GM12878 (cell line): ENCODE measurements around the gene ZFAND2B. TPM values are rescaled to one million over a fixed set of nuclear protein-coding genes. Genes with fewer than 3 reads are reported as not detected.

Source experiments
- ATAC-seq: fragments of 200-7000 bp; cut with Tn5 transposase; 3 replicates; pipeline ENCODE4 v1.9.1; 2020; ENCODE audit warnings: mild to moderate bottlenecking, moderate library complexity
- BruUV-seq: library from RNA; stranded (reverse); fragments of 400-500 nt; replicated peaks from 2 replicates; lab custom pipeline; 2021; lab: Mats Ljungman, UMichigan
- CTCF ChIA-PET: fragments of 300-600 bp; sonication (Branson Sonifier 250); formaldehyde crosslinking; extraction: SDS; loops from one replicate; lab custom pipeline; 2021; ENCODE audit warnings: inconsistent platforms; lab: Yijun Ruan, JAX
- POLR2A ChIA-PET: fragments of 350-600 bp; formaldehyde crosslinking; extraction: SDS; loops from one replicate; lab custom pipeline; 2021; ENCODE audit warnings: inconsistent platforms; lab: Charles Lee
- RAD21 ChIA-PET: fragments of 300-600 bp; sonication (Branson Sonifier 250); formaldehyde crosslinking; loops from one replicate; lab custom pipeline; 2023; ENCODE audit warnings: antibody characterized with exemption; ENCODE audit not compliant: unreplicated experiment; lab: Charles Lee
- SMC1A ChIA-PET: fragments of 300-600 bp; sonication (Branson Sonifier 250); formaldehyde crosslinking; loops from one replicate; lab custom pipeline; 2023; ENCODE audit not compliant: unreplicated experiment, uncharacterized antibody; lab: Charles Lee
- DNase-seq: peaks from one replicate; pipeline ENCODE4 v3.0.0-alpha.2; 2011; ENCODE audit warnings: low read depth, low spot score
- FAIRE-seq: peaks from 3 replicates; lab custom pipeline; 2011; peaks lifted over from hg19 to GRCh38; lab: Jason Lieb, UNC
- H2AFZ ChIP-seq: 2 replicates; pipeline ENCODE4 v1.6.0; 2011; ENCODE audit warnings: low read depth, low read length, control low read depth; ENCODE audit not compliant: control insufficient read depth
- H3K27ac ChIP-seq: 2 replicates; pipeline ENCODE4 v1.5.1; 2011; ENCODE audit warnings: control low read depth; ENCODE audit not compliant: control insufficient read depth, insufficient read depth
- H3K27me3 ChIP-seq, 2 experiments: replicated peaks in 1 of 2; 2 replicates each; pipeline versions ENCODE4 v1.6.0 to v1.6.1; 2011; ENCODE audit warnings: low read length in 1 of 2; ENCODE audit not compliant: control insufficient read depth in 2 of 2, insufficient read depth in 2 of 2
- H3K36me3 ChIP-seq, 2 experiments: 2 replicates each; pipeline ENCODE4 v1.5.1; 2011; ENCODE audit warnings: low read length in 1 of 2; ENCODE audit not compliant: control insufficient read depth in 2 of 2, insufficient read depth in 2 of 2
- H3K4me1 ChIP-seq: 2 replicates; pipeline ENCODE4 v1.6.1; 2011; ENCODE audit warnings: mild to moderate bottlenecking, low read length, moderate library complexity, mixed read lengths; ENCODE audit not compliant: control insufficient read depth, insufficient read depth
- H3K4me2 ChIP-seq: 2 replicates; pipeline ENCODE4 v1.6.0; 2011; ENCODE audit warnings: control low read depth; ENCODE audit not compliant: control insufficient read depth, insufficient read depth
- H3K4me3 ChIP-seq: fragments of 200-600 bp; sonication (generic); 2 replicates; pipeline ENCODE4 v1.5.1; 2016
- H3K79me2 ChIP-seq: 2 replicates; pipeline ENCODE4 v1.6.0; 2011; ENCODE audit warnings: low read length; ENCODE audit not compliant: control insufficient read depth, insufficient read depth
- H3K9ac ChIP-seq: 2 replicates; pipeline ENCODE4 v1.8.0; 2011; ENCODE audit warnings: low read length, control low read depth, mixed read lengths; ENCODE audit not compliant: control insufficient read depth, insufficient read depth
- H3K9me3 ChIP-seq: replicated peaks from 3 replicates; pipeline ENCODE4 v1.5.1; 2011; ENCODE audit warnings: mild to moderate bottlenecking, low read length; ENCODE audit not compliant: control insufficient read depth, insufficient read depth
- H4K20me1 ChIP-seq: 2 replicates; pipeline ENCODE4 v1.6.0; 2011; ENCODE audit not compliant: control insufficient read depth, insufficient read depth
- ASH2L ChIP-seq: fragments of 300-600, 200-600 bp; sonication (generic); IDR thresholded peaks from 2 replicates; pipeline ENCODE4 v1.6.1; 2017; ENCODE audit warnings: low read depth, mild to moderate bottlenecking, borderline replicate concordance
- E4F1 ChIP-seq: fragments of 450-650 bp; IDR thresholded peaks from 2 replicates; pipeline ENCODE4 v1.6.1; 2018; ENCODE audit warnings: borderline replicate concordance, mild to moderate bottlenecking; ENCODE audit not compliant: partially characterized antibody
- FOS ChIP-seq: IDR thresholded peaks from 3 replicates; pipeline ENCODE4 v1.6.1; 2011; ENCODE audit warnings: borderline replicate concordance; ENCODE audit not compliant: insufficient read length; ENCODE audit errors: extremely low read depth
- FOXM1 ChIP-seq: IDR thresholded peaks from 2 replicates; pipeline ENCODE4 v1.6.1; 2012; ENCODE audit warnings: low read depth, mild to moderate bottlenecking, inconsistent platforms, low read length, moderate library complexity
- GABPA ChIP-seq: IDR thresholded peaks from 2 replicates; pipeline ENCODE4 v1.6.1; 2014; ENCODE audit warnings: antibody characterized with exemption, low read depth, mild to moderate bottlenecking, inconsistent platforms
- IRF5 ChIP-seq: fragments of 450-650 bp; IDR thresholded peaks from 2 replicates; pipeline ENCODE4 v1.6.1; 2017; ENCODE audit warnings: borderline replicate concordance
- JUNB ChIP-seq: IDR thresholded peaks from 2 replicates; pipeline ENCODE4 v1.6.1; 2016; ENCODE audit warnings: antibody characterized with exemption, mild to moderate bottlenecking
- KDM1A ChIP-seq: fragments of 200-600 bp; sonication (generic); IDR thresholded peaks from 2 replicates; pipeline ENCODE4 v1.6.1; 2016; ENCODE audit warnings: borderline replicate concordance
- PAX8 ChIP-seq: fragments of 450-650 bp; IDR thresholded peaks from 2 replicates; pipeline ENCODE4 v1.6.1; 2017; ENCODE audit warnings: mild to moderate bottlenecking, moderate library complexity
- PBX3 ChIP-seq: IDR thresholded peaks from 2 replicates; pipeline ENCODE4 v1.6.1; 2011; ENCODE audit warnings: mild to moderate bottlenecking, low read depth, low read length, moderate library complexity; ENCODE audit not compliant: insufficient replicate concordance
- POLR2AphosphoS5 ChIP-seq: IDR thresholded peaks from 2 replicates; pipeline ENCODE4 v1.6.1; 2011; ENCODE audit warnings: mild to moderate bottlenecking, low read length, inconsistent platforms
- RBBP5 ChIP-seq: fragments of 200-600 bp; sonication (generic); conservative IDR thresholded peaks from 2 replicates; pipeline ENCODE4 v1.6.1; 2016
- RELB ChIP-seq: fragments of 450-650 bp; IDR thresholded peaks from 2 replicates; pipeline ENCODE4 v1.6.1; 2017; ENCODE audit warnings: low read depth, mild to moderate bottlenecking, moderate library complexity
- RFX5 ChIP-seq: IDR thresholded peaks from 2 replicates; pipeline ENCODE4 v1.6.1; 2011; ENCODE audit warnings: low read depth, low read length, improper control_type of control experiment
- SRF ChIP-seq, 2 experiments: IDR thresholded peaks; 2 replicates each; pipeline ENCODE4 v1.6.1; 2011; ENCODE audit warnings: low read depth in 2 of 2, low read length in 2 of 2, mild to moderate bottlenecking in 1 of 2, moderate library complexity in 1 of 2
- ZNF24 ChIP-seq: fragments of 450-650 bp; IDR thresholded peaks from 2 replicates; pipeline ENCODE4 v1.6.1; 2017; ENCODE audit warnings: antibody characterized with exemption, mild to moderate bottlenecking
- WGBS: methylation state at CpG from one replicate; pipeline ENCODE4 v1.1.6; 2016; ENCODE audit warnings: low lambda C conversion rate; ENCODE audit not compliant: insufficient replicate concordance, insufficient coverage; ENCODE audit errors: missing lambda C conversion rate; 5-methylcytosine and 5-hydroxymethylcytosine counted together
- in situ Hi-C: fragments of 300-500 bp; cut with MboI; formaldehyde crosslinking; loops from 9 replicates; pipeline ENCODE4 v1.14.3; 2018; ENCODE audit warnings: mixed read lengths
- intact Hi-C: fragments of 100-400 bp; cut with micrococcal nuclease; formaldehyde crosslinking; loops from one replicate; pipeline ENCODE4 v1.14.2; 2022; ENCODE audit not compliant: unreplicated experiment
- polyA plus RNA-seq, 11 experiments: library from polyadenylated mRNA; depleted of rRNA in 4 of 11; unstranded in 6 of 11; stranded (reverse) in 5 of 11; fragments of >200 nt; fragmentation: Nextera tagmentation in 4 of 11; fragmentation: Illumina TruSeq in 1 of 11; extraction: Ambion mirVana in 4 of 11; extraction: Trizol in 1 of 11; gene quantifications; 1 replicate in 1 of 11; 2 replicates in 10 of 11; pipeline versions ENCODE4 v1.2.1 to v1.2.3, GENCODE V29; 2011 to 2016; ENCODE audit warnings: inconsistent platforms in 2 of 11, missing spikeins in 2 of 11, low read depth in 1 of 11
- total RNA-seq, 4 experiments: library from RNA; depleted of rRNA in 3 of 4; stranded (reverse); fragments of >200 nt in 3 of 4; fragmentation: Illumina TruSeq in 1 of 4; extraction: Trizol in 1 of 4; gene quantifications; 2 replicates each; pipeline versions ENCODE4 v1.2.1 to v1.2.3, GENCODE V29; 2013 to 2021

ZFAND2B gene
- total and polyA plus RNA-seq, 10 of the 15 experiments (the other 5 are each of a cell fraction or from before 2014, with no cell fraction given), result 5.4 to 28.1 (median 22.4) TPM

GRCh38 chr2:219204425-219205164 lies 2.0 kb upstream of the ZFAND2B start:
- Histone ChIP-seq H2AFZ (no peak overlapping the region), H4K20me1 (no peaks in the 10 kb centered on the region), H3K9ac (no peak overlapping the region), H3K27ac (no peak overlapping the region), H3K36me3 (no peaks in the 10 kb centered on the region; a peak in 1 of 4 replicates), H3K9me3 (no peaks in the 10 kb centered on the region), H3K4me1 (peaks cover 8% of the 10 kb centered on the region), H3K27me3 (no peaks in the 10 kb centered on the region), H3K79me2 (no peaks in the 10 kb centered on the region; the same call in 1 of the 2 replicates)
- in situ Hi-C loops (loop anchor here (5.0 kb wide), 1 partner anchor 32 kb away; the partner anchor contains the start of gene SLC23A3), intact Hi-C loops (loop anchor here (5.0 kb wide), 1 partner anchor 73 kb away; the partner anchor contains the start of gene DNAJB2)
- FAIRE-seq (no peak), ATAC-seq (no peak), DNase-seq (no peak)
- ChIA-PET CTCF (interaction anchor here (0.6 to 0.8 kb wide), 3 partner anchors 28 to 297 kb away, joined by 3 to 4 read pairs (median 3); partner anchors contain the start of genes CNPPD1 and DNPEP), SMC1A (no interaction called here), POLR2A (interaction anchor here (0.6 to 1.4 kb wide), 4 partner anchors 28 to 649 kb away, joined by 3 to 8 read pairs (median 5); partner anchors contain the start of gene CNPPD1), RAD21 (no interaction called here)
- 82% methylated on average over 7 of the region's 7 CpGs for WGBS
- no TSS peak for BruUV-seq
- TF ChIP-seq PAX8 (no peak), RFX5 (no peak), RBBP5 (no peak), SRF (IDR thresholded peaks at IDR 0.05; ENCODE audit: low read depth in 2 of 2, low read length in 2 of 2) (no peak), FOXM1 (no peak), ZNF24 (no peak), IRF5 (no peak), ASH2L (no peak), RELB (no peak), POLR2AphosphoS5 (no peak), JUNB (no peak), E4F1 (no peak), PBX3 (no peak), FOS (no peak), GABPA (no peak), KDM1A (no peak)
- TF ChIP-seq, all 136 proteins: peak for 0
- Histone ChIP-seq H3K4me3 (no peak overlapping the region), H3K4me2 (no peak overlapping the region)
